Peyer's patch (tissue), 4 donors: ENCODE results near the gene PELI2. TPM values are rescaled to one million over a fixed set of nuclear protein-coding genes. Genes with fewer than 3 reads are reported as not detected.

Experiments used
- DNase-seq, 3 donors: peaks; one replicate each; pipeline ENCODE4 v3.0.0-alpha.2; 2017 to 2019
- H3K27ac ChIP-seq, 4 donors: fragments of 200-600 bp; sonication (generic); one replicate each; pipeline ENCODE4 v1.5.1; 2016 to 2019
- H3K27me3 ChIP-seq, 2 donors: fragments of 200-600 bp; sonication (generic); one replicate each; pipeline ENCODE4 v1.5.1; 2019
- H3K36me3 ChIP-seq, 3 donors: fragments of 200-600 bp; sonication (generic); one replicate each; pipeline ENCODE4 v1.5.1; 2016 to 2019
- H3K4me1 ChIP-seq, 4 donors: fragments of 200-600 bp; sonication (generic); one replicate each; pipeline ENCODE4 v1.5.1; 2016 to 2019
- H3K4me3 ChIP-seq, 4 donors: fragments of 200-600 bp; sonication (generic); 1 replicate in 3 of 4; 2 replicates in 1 of 4; pipeline ENCODE4 v1.5.1; 2016 to 2019; ENCODE audit warnings: mild to moderate bottlenecking in 1 of 4
- H3K9me3 ChIP-seq, 4 donors: fragments of 200-600 bp; sonication (generic); one replicate each; pipeline ENCODE4 v1.5.1; 2016 to 2019; ENCODE audit warnings: mild to moderate bottlenecking in 1 of 4
- POLR2A ChIP-seq, 2 donors: fragments of 450-650 bp; IDR thresholded peaks; one replicate each; pipeline ENCODE4 v1.5.1; 2017; ENCODE audit warnings: antibody characterized with exemption in 2 of 2, mild to moderate bottlenecking in 2 of 2, moderate library complexity in 2 of 2
- total RNA-seq, 4 donors: library from RNA; depleted of rRNA; stranded (reverse); fragments of >200 nt; gene quantifications; one replicate each; pipeline ENCODE4 v1.1.0, GENCODE V29; 2016
- TF ChIP-seq, protein P1 (sequence below), 6 experiments: fragments of 450-650 bp in 4 of 6; fragments of 200-600 bp in 2 of 6; sonication (generic) in 1 of 6; IDR thresholded peaks; one replicate each; pipeline ENCODE4 v1.5.1; 2017 to 2019; ENCODE audit warnings: antibody characterized with exemption in 6 of 6, mild to moderate bottlenecking in 3 of 6, moderate library complexity in 1 of 6

The PELI2 gene
- total RNA-seq, 4 donors from 2014 or later: 15.2 to 28.9 (median 18.6) TPM

DNA sequence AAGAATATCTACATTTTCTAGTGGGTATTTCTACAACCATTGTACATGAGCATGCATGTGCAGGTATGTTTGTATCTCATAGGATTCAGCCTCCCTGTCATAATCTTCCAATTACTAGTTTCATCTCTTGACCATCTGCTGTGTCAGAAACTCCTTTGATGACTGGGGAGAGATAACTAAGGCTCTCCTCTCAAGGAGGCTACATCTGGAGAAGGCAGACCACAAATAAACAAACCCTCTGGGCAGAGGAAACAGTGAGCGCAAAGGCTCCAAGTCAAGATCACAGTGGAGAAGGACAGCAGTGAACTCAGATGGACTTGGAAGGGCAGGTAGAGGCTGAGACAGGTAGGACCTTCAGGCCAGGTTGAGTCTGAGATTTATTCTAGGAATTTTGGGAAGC is 166.4 kb downstream of the PELI2 start:
- no peaks in the 10 kb centered on the region for H3K9me3 ChIP-seq
- no peak overlapping the region for H3K27ac ChIP-seq
- DNase-seq: no peak
- no peaks in the 10 kb centered on the region for H3K27me3 ChIP-seq
- H3K36me3 ChIP-seq: peaks cover 0 to 6% (median 0%) of the 10 kb centered on the region in 3 donors
- H3K4me3 ChIP-seq: no peak overlapping the region
- no peaks in the 10 kb centered on the region for H3K4me1 ChIP-seq
- TF ChIP-seq, protein P1, sequence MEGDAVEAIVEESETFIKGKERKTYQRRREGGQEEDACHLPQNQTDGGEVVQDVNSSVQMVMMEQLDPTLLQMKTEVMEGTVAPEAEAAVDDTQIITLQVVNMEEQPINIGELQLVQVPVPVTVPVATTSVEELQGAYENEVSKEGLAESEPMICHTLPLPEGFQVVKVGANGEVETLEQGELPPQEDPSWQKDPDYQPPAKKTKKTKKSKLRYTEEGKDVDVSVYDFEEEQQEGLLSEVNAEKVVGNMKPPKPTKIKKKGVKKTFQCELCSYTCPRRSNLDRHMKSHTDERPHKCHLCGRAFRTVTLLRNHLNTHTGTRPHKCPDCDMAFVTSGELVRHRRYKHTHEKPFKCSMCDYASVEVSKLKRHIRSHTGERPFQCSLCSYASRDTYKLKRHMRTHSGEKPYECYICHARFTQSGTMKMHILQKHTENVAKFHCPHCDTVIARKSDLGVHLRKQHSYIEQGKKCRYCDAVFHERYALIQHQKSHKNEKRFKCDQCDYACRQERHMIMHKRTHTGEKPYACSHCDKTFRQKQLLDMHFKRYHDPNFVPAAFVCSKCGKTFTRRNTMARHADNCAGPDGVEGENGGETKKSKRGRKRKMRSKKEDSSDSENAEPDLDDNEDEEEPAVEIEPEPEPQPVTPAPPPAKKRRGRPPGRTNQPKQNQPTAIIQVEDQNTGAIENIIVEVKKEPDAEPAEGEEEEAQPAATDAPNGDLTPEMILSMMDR (IDR thresholded peaks at IDR 0.05): no peak
- no peak for TF ChIP-seq POLR2A (IDR thresholded peaks at IDR 0.05)

DNA sequence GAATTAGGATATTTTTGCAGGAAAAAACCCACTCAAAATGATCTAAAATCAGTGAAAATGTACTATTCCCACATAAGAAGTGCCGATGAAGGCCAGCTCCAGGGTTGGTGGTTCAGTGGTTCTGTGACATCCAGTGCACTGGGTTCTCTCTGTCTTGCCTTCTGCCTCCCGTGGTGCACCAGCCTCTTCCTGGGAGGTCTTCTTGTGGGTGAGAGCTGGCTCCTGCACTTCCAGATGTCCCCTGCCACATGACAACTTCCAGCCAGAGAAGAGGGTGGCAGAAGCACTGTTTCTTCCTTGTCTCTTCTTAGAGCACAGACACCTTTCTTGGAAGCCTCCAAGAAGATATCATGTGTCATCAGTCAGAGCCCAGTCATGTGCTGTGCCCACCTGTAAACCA is 170.9 kb downstream of the PELI2 start:
- Histone ChIP-seq H3K27me3 (no peaks in the 10 kb centered on the region), H3K4me3 (no peak overlapping the region), H3K4me1 (no peaks in the 10 kb centered on the region), H3K9me3 (no peaks in the 10 kb centered on the region), H3K36me3 (peaks cover 0 to 21% (median 0%) of the 10 kb centered on the region in 3 donors), H3K27ac (no peak overlapping the region)
- no peak for DNase-seq
- TF ChIP-seq POLR2A (IDR thresholded peaks at IDR 0.05): no peak
- TF ChIP-seq, protein P1 (IDR thresholded peaks at IDR 0.05): no peak

DNA sequence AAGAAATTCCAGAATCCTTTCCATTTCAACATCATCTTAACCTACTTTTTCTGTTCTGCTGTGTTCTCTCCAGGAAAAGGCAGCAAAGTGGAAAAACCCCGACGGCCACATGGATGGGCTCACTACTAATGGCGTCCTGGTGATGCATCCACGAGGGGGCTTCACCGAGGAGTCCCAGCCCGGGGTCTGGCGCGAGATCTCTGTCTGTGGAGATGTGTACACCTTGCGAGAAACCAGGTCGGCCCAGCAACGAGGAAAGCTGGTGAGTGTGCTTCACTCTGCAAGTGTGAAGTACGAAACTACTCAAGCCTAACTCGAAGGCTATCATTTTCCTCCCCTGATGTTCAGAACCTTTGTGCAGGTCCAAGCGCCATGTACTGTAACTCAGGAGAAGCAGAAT is 172.0 kb downstream of the PELI2 start:
- Histone ChIP-seq H3K9me3 (no peaks in the 10 kb centered on the region), H3K36me3 (peaks cover 0 to 21% (median 0%) of the 10 kb centered on the region in 3 donors), H3K27me3 (no peaks in the 10 kb centered on the region), H3K4me1 (no peaks in the 10 kb centered on the region), H3K4me3 (no peak overlapping the region), H3K27ac (no peak overlapping the region)
- no peak for DNase-seq
- TF ChIP-seq, protein P1 (IDR thresholded peaks at IDR 0.05): no peak
- TF ChIP-seq POLR2A (IDR thresholded peaks at IDR 0.05): no peak

DNA sequence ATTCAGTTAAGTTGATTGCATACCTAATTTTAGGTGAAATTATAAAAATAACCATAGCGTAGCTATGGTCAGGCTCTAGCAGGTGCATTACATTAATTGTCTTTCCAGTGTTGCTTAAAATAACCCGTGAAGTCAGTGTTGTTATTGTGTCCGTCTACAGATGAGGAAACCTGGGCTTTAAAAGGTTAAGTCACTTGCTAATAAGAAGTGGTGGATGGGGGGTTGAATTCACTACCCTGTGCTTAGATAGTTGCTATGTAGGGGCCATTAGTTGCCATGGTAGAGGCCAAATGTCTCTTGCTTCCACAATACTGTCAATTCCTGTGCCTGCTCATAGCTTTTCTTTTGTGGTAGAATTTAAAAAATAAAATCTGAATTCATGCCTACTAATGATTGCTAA is 174.8 kb downstream of the PELI2 start:
- TF ChIP-seq, protein P1 (IDR thresholded peaks at IDR 0.05): no peak
- no peak for TF ChIP-seq POLR2A (IDR thresholded peaks at IDR 0.05)
- Histone ChIP-seq H3K9me3 (no peaks in the 10 kb centered on the region), H3K27me3 (no peaks in the 10 kb centered on the region), H3K36me3 (peaks cover 0 to 30% (median 0%) of the 10 kb centered on the region in 3 donors), H3K4me1 (no peaks in the 10 kb centered on the region), H3K4me3 (no peak overlapping the region), H3K27ac (no peak overlapping the region)
- DNase-seq: no peak

DNA sequence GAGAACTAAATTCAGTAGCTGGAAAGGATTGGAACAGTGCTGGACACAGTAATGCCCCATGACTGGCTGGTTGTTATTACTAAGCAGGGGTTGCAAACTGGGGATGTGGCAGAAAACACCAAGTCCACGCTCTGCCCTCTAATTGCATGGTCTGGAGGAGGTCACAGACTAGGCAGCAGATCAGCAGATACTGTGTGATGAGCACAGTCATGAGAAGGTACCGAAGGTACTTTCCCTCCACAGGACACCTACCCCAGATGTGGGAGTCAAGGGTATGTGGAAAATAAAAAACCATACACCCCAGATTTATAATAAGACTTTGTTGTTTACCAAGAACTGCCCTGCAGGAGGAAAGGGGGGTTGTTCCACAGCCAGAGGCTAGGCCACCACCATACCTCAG is 175.3 kb downstream of the PELI2 start:
- no peak overlapping the region for H3K27ac ChIP-seq
- no peak overlapping the region for H3K4me3 ChIP-seq
- no peaks in the 10 kb centered on the region for H3K9me3 ChIP-seq
- TF ChIP-seq, protein P1 (IDR thresholded peaks at IDR 0.05): no peak
- TF ChIP-seq POLR2A (IDR thresholded peaks at IDR 0.05): no peak
- H3K4me1 ChIP-seq: no peaks in the 10 kb centered on the region
- no peaks in the 10 kb centered on the region for H3K27me3 ChIP-seq
- H3K36me3 ChIP-seq: peaks cover 0 to 30% (median 0%) of the 10 kb centered on the region in 3 donors
- no peak for DNase-seq

DNA sequence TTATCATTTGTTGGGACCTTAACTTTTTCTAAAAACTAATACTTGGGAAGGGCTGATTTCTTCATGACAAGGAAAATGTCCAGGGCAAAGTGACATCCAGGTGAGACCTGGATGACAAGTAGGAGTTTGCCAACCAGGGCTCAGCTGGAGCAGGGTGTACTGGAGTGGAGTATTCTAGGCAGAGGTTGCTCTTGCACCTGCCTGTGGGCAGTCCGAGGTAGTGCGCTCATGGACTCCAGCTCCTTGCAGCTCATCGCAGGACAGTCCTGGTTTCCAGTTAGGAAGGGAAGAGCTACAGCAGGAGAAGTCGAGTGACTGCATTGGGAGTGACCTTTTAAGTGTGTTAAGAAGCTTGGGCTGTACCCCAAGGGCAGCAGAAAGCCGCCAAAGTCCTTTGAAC is 175.9 kb downstream of the PELI2 start:
- no peaks in the 10 kb centered on the region for H3K27me3 ChIP-seq
- H3K4me1 ChIP-seq: no peaks in the 10 kb centered on the region
- DNase-seq: no peak
- no peak overlapping the region for H3K27ac ChIP-seq
- H3K36me3 ChIP-seq: peaks cover 0 to 28% (median 0%) of the 10 kb centered on the region in 3 donors
- TF ChIP-seq POLR2A (IDR thresholded peaks at IDR 0.05): no peak
- TF ChIP-seq, protein P1 (IDR thresholded peaks at IDR 0.05): peak in 2 of 6 experiments; percentile 10 to 26
- H3K4me3 ChIP-seq: no peak overlapping the region
- no peaks in the 10 kb centered on the region for H3K9me3 ChIP-seq
